ENCODE results near the gene PDF. TPM values are rescaled to one million over a fixed set of nuclear protein-coding genes. Genes with fewer than 3 reads are reported as not detected.
A peak's percentile ranks its signal among the peaks of the same experiment; 100 is the strongest.

Gene PDF
- total RNA-seq, 3 donors from 2014 or later, result 13.9 to 20.2 (median 19.7) TPM

- Histone ChIP-seq H3K4me3 (peak overlapping the region; percentile 78 to 98 (median 93)), H3K27me3 (no peaks in the 10 kb centered on the region), H3K4me1 (peaks cover 4 to 12% of the 10 kb centered on the region in 2 donors), H3K27ac (peak overlapping the region; percentile 83 to 94), H3K36me3 (peaks cover 6% of the 10 kb centered on the region), H3K9me3 (no peaks in the 10 kb centered on the region)
- no peak for TF ChIP-seq POLR2A (IDR thresholded peaks at IDR 0.05)
- TF ChIP-seq CTCF (IDR thresholded peaks at IDR 0.05), result no peak
- TF ChIP-seq POLR2AphosphoS5 (IDR thresholded peaks at IDR 0.05), result no peak
- no peak for DNase-seq (ENCODE audit: low spot score in 2 of 2)
- intact Hi-C loops (cut with DNase I; ENCODE audit: low total_unique reads), result no loop called here
Measured at GRCh38 chr16:69329369-69330285, 761 bp downstream of the PDF start.

GRCh38 chr16:69328854-69329316 is 1.5 kb downstream of the PDF start:
- peaks cover 4 to 12% of the 10 kb centered on the region in 2 donors for H3K4me1 ChIP-seq
- peak overlapping the region in 2 of 3 donors; percentile 78 to 98 for H3K4me3 ChIP-seq
- no peaks in the 10 kb centered on the region for H3K27me3 ChIP-seq
- no peak for DNase-seq (ENCODE audit: low spot score in 2 of 2)
- TF ChIP-seq POLR2AphosphoS5 (IDR thresholded peaks at IDR 0.05) (no peak), POLR2A (IDR thresholded peaks at IDR 0.05) (no peak), CTCF (IDR thresholded peaks at IDR 0.05) (no peak)
- no peaks in the 10 kb centered on the region for H3K36me3 ChIP-seq
- intact Hi-C loops (cut with DNase I; ENCODE audit: low total_unique reads), result no loop called here
- H3K27ac ChIP-seq, result no peak overlapping the region
- no peaks in the 10 kb centered on the region for H3K9me3 ChIP-seq

- H3K4me3 ChIP-seq, result no peak overlapping the region
- no peaks in the 10 kb centered on the region for H3K36me3 ChIP-seq
- no peak for DNase-seq (ENCODE audit: low spot score in 2 of 2)
- no peak overlapping the region for H3K27ac ChIP-seq
- intact Hi-C loops (cut with DNase I; ENCODE audit: low total_unique reads), result no loop called here
- H3K9me3 ChIP-seq, result no peaks in the 10 kb centered on the region
- no peak for TF ChIP-seq CTCF (IDR thresholded peaks at IDR 0.05)
- no peak for TF ChIP-seq POLR2A (IDR thresholded peaks at IDR 0.05)
- no peak for TF ChIP-seq POLR2AphosphoS5 (IDR thresholded peaks at IDR 0.05)
- no peaks in the 10 kb centered on the region for H3K27me3 ChIP-seq
- peaks cover 4 to 12% of the 10 kb centered on the region in 2 donors for H3K4me1 ChIP-seq
Measured at GRCh38 chr16:69327585-69328310, 2.6 kb downstream of the PDF start.

DNA sequence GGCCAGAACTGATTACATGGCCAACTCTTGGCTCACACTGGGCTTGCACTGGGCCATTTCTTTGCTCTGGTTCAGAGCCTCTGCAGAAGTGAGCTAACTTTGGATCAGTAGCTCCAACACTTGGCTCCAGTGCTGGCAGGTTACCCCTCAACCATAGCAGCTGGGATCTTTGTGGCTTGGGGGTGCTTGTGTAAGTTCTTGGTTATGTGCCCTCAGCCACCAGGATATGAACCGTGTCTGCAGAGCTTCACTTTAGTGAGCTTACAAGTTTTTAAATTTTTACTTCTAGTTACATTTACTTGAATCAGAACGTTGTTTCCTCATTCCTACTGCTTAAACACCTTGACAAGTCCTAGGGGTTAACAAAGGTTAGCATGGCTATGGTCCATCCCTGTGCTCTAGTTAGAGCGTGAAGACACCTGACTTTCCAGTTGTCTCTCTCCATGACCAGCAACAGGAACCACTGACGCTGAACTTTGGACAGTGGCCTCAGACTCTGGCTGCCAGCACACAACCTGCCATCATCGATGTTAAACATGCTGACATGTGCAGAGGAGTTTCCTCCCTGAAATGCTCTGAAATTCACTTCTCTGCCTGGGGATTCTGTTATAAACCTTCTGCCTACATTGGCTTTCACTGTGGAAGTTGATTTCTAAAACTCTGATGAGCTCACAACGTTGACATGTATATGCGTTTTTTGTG is 4.1 kb downstream of the PDF start:
- H3K9me3 ChIP-seq, result no peaks in the 10 kb centered on the region
- no peak overlapping the region for H3K27ac ChIP-seq
- intact Hi-C loops (cut with DNase I; ENCODE audit: low total_unique reads), result no loop called here
- TF ChIP-seq POLR2A (IDR thresholded peaks at IDR 0.05) (no peak), POLR2AphosphoS5 (IDR thresholded peaks at IDR 0.05) (no peak), CTCF (IDR thresholded peaks at IDR 0.05) (no peak)
- no peaks in the 10 kb centered on the region for H3K36me3 ChIP-seq
- H3K4me3 ChIP-seq, result no peak overlapping the region
- H3K4me1 ChIP-seq, result peaks cover 4 to 12% of the 10 kb centered on the region in 2 donors
- no peak for DNase-seq (ENCODE audit: low spot score in 2 of 2)
- no peaks in the 10 kb centered on the region for H3K27me3 ChIP-seq

Measured in breast epithelium (tissue), 4 donors.